ENCODE measurements around the gene ACSL3.

ACSL3 gene

GRCh38 chr2:222952204-222952603 is 91.4 kb downstream of the ACSL3 start:
- H3K4me3 Mint-ChIP-seq = no peak overlapping the region
- no peak overlapping the region for H3K27ac Mint-ChIP-seq
- H3K9me3 Mint-ChIP-seq = peaks cover 2% of the 10 kb centered on the region
- H3K27me3 Mint-ChIP-seq (ENCODE audit: low read depth) = no peaks in the 10 kb centered on the region
- TF ChIP-seq, protein P1, sequence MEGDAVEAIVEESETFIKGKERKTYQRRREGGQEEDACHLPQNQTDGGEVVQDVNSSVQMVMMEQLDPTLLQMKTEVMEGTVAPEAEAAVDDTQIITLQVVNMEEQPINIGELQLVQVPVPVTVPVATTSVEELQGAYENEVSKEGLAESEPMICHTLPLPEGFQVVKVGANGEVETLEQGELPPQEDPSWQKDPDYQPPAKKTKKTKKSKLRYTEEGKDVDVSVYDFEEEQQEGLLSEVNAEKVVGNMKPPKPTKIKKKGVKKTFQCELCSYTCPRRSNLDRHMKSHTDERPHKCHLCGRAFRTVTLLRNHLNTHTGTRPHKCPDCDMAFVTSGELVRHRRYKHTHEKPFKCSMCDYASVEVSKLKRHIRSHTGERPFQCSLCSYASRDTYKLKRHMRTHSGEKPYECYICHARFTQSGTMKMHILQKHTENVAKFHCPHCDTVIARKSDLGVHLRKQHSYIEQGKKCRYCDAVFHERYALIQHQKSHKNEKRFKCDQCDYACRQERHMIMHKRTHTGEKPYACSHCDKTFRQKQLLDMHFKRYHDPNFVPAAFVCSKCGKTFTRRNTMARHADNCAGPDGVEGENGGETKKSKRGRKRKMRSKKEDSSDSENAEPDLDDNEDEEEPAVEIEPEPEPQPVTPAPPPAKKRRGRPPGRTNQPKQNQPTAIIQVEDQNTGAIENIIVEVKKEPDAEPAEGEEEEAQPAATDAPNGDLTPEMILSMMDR (IDR thresholded peaks at IDR 0.05; ENCODE audit: unreplicated experiment in 3 of 3) = no peak
- no peaks in the 10 kb centered on the region for H3K36me3 Mint-ChIP-seq (ENCODE audit: low read depth)
- no peaks in the 10 kb centered on the region for H3K4me1 Mint-ChIP-seq

- TF ChIP-seq, protein P1 (IDR thresholded peaks at IDR 0.05; ENCODE audit: unreplicated experiment in 3 of 3) = no peak
- Mint-ChIP-seq H3K4me1 (no peaks in the 10 kb centered on the region), H3K27me3 (ENCODE audit: low read depth) (no peaks in the 10 kb centered on the region), H3K4me3 (no peak overlapping the region), H3K27ac (no peak overlapping the region), H3K36me3 (ENCODE audit: low read depth) (no peaks in the 10 kb centered on the region), H3K9me3 (peaks cover 6% of the 10 kb centered on the region)
Measured at GRCh38 chr2:222955008-222955407, 94.2 kb downstream of the ACSL3 start.

- Mint-ChIP-seq H3K4me3 (no peak overlapping the region), H3K27ac (no peak overlapping the region), H3K36me3 (ENCODE audit: low read depth) (no peaks in the 10 kb centered on the region), H3K9me3 (peaks cover 6% of the 10 kb centered on the region), H3K4me1 (no peaks in the 10 kb centered on the region), H3K27me3 (ENCODE audit: low read depth) (no peaks in the 10 kb centered on the region)
- TF ChIP-seq, protein P1 (IDR thresholded peaks at IDR 0.05; ENCODE audit: unreplicated experiment in 3 of 3) = no peak
Measured at GRCh38 chr2:222959358-222959757, 98.5 kb downstream of the ACSL3 start.

DNA sequence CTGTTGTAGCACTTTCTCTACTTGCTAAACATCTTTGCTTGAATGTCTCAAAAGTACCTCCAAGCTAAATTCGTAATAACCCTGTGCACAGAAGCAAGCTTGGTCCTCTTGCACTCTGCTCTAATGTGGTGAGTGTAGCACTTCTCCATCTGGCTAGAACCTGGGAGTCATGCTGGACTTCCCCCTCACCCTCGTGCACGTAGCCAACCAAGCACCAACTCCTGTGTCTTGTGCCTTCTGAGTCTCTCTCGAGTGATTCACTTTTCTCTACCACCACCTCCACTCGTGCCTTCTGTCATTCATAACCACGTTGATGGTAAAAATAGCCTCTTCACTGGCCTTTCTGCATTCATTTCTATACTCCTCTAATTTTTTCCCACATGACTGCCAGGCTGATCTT is 99.3 kb downstream of the ACSL3 start:
- Mint-ChIP-seq H3K4me1 (no peaks in the 10 kb centered on the region), H3K27me3 (ENCODE audit: low read depth) (no peaks in the 10 kb centered on the region), H3K4me3 (no peak overlapping the region), H3K27ac (no peak overlapping the region), H3K36me3 (ENCODE audit: low read depth) (no peaks in the 10 kb centered on the region), H3K9me3 (peaks cover 6% of the 10 kb centered on the region)
- TF ChIP-seq, protein P1 (IDR thresholded peaks at IDR 0.05; ENCODE audit: unreplicated experiment in 3 of 3) = no peak

- TF ChIP-seq, protein P1 (IDR thresholded peaks at IDR 0.05; ENCODE audit: unreplicated experiment in 3 of 3) = no peak
- Mint-ChIP-seq H3K27ac (no peak overlapping the region), H3K27me3 (ENCODE audit: low read depth) (no peaks in the 10 kb centered on the region), H3K4me1 (no peaks in the 10 kb centered on the region), H3K9me3 (peaks cover 3% of the 10 kb centered on the region), H3K36me3 (ENCODE audit: low read depth) (no peaks in the 10 kb centered on the region), H3K4me3 (no peak overlapping the region)
Measured at GRCh38 chr2:222963641-222964040, 102.8 kb downstream of the ACSL3 start.

DNA sequence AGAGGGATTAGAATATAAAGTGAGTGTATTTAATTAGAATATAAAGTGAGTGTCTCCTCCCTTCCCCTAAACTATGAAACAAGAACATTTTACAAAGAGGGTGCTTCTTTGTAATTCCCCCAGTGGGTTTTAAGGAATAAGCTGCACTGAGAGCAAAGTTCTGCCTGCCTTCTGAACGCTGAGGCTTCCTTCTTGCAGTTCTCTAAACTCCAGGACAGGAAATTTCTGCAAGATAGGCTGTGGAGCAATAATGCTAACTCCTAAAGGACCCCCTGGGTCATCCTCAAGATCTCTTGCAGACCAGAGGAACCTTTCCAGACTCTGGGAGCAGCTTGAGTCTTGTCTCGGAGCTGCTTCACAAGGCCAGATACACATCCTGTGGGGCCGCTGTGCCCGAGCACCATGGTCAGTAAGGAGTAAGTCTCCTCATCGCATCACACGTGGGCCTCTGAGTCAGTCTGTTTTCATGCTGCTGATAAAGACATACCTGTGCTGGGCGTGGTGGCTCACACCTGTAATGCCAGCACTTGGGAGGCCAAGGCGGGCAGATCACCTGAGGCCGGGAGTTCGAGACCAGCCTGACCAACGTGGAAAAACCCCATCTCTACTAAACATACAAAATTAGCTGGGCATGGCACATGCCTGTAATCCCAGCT is 103.7 kb downstream of the ACSL3 start:
- Mint-ChIP-seq H3K27ac (no peak overlapping the region), H3K9me3 (peaks cover 3% of the 10 kb centered on the region), H3K4me1 (no peaks in the 10 kb centered on the region), H3K4me3 (no peak overlapping the region), H3K36me3 (ENCODE audit: low read depth) (no peaks in the 10 kb centered on the region), H3K27me3 (ENCODE audit: low read depth) (no peaks in the 10 kb centered on the region)
- TF ChIP-seq, protein P1 (IDR thresholded peaks at IDR 0.05; ENCODE audit: unreplicated experiment in 3 of 3) = no peak

Measured in nephron (organoid).